ENCODE data around the gene DNAH17.

GRCh38 chr17:78581304-78581703 is 4.1 kb upstream of the DNAH17 start:
- TF ChIP-seq EZH2 (IDR thresholded peaks at IDR 0.05; ENCODE audit: insufficient read depth, poor library complexity, severe bottlenecking) (no peak), EZH2phosphoT487 (IDR thresholded peaks at IDR 0.05; ENCODE audit: insufficient read depth, low read depth) (no peak)
